WTC11 (cell line): Measurements from ENCODE around the gene SH2D4B. TPM values are rescaled to one million over a fixed set of nuclear protein-coding genes. Genes with fewer than 3 reads are reported as not detected.
A peak's percentile ranks its signal among the peaks of the same experiment; 100 is the strongest.

ENCODE experiments used
- ATAC-seq: fragments of 200-7000 bp; cut with Tn5 transposase; 2 replicates; pipeline ENCODE4 v1.10.0; 2021; ENCODE audit warnings: mild to moderate bottlenecking, moderate library complexity
- CTCF ChIA-PET: fragments of 300-600 bp; sonication (Branson Sonifier 250); formaldehyde crosslinking; loops from one replicate; lab custom pipeline; 2021; ENCODE audit warnings: antibody characterized with exemption; lab: Charles Lee
- POLR2A ChIA-PET: fragments of 350-600 bp; sonication (Branson Sonifier 250); formaldehyde crosslinking; loops from one replicate; lab custom pipeline; 2021; ENCODE audit warnings: antibody characterized with exemption; lab: Charles Lee
- DNase-seq: peaks from one replicate; pipeline ENCODE4 v3.0.0; 2021; ENCODE audit warnings: low spot score
- H3K27ac Mint-ChIP-seq: 2 replicates; pipeline ENCODE4 v1.8.0; 2021; ENCODE audit warnings: mixed read lengths
- H3K27me3 Mint-ChIP-seq: 2 replicates; pipeline ENCODE4 v1.8.0; 2021; ENCODE audit warnings: low read depth, mild to moderate bottlenecking, moderate library complexity, mixed read lengths
- H3K36me3 Mint-ChIP-seq: 2 replicates; pipeline ENCODE4 v1.8.0; 2021; ENCODE audit warnings: mixed read lengths
- H3K4me1 Mint-ChIP-seq: 2 replicates; pipeline ENCODE4 v1.8.0; 2022; ENCODE audit warnings: mixed read lengths
- H3K4me3 Mint-ChIP-seq: 2 replicates; pipeline ENCODE4 v1.8.0; 2021; ENCODE audit warnings: mild to moderate bottlenecking, moderate library complexity, mixed read lengths
- H3K9me3 Mint-ChIP-seq: 2 replicates; pipeline ENCODE4 v1.8.0; 2021; ENCODE audit warnings: mixed read lengths
- TEAD1 ChIP-seq: sonication (generic); formaldehyde crosslinking; IDR thresholded peaks from 2 replicates; pipeline ENCODE4 v1.8.0; 2022; ENCODE audit warnings: mild to moderate bottlenecking, missing genetic modification reagents
- total RNA-seq: library from RNA; stranded (reverse); gene quantifications from 3 replicates; pipeline ENCODE4 v1.2.3, GENCODE V29; 2021
- TF ChIP-seq, protein P1 (sequence below): sonication (generic); formaldehyde crosslinking; IDR thresholded peaks from 2 replicates; pipeline ENCODE4 v1.8.1; 2023; ENCODE audit warnings: mild to moderate bottlenecking, missing genetic modification reagents, moderate library complexity
- TF ChIP-seq, protein P2 (sequence below): sonication (generic); formaldehyde crosslinking; IDR thresholded peaks from 2 replicates; pipeline ENCODE4 v1.8.1; 2023; ENCODE audit warnings: mild to moderate bottlenecking, moderate library complexity, missing genetic modification reagents
- TF ChIP-seq, protein P3 (sequence below): fragments of 200-600 bp; IDR thresholded peaks from 2 replicates; pipeline ENCODE4 v1.8.0; 2022; ENCODE audit warnings: antibody characterized with exemption
- TF ChIP-seq, protein P4 (sequence below): fragments of 250-450 bp; sonication (Bioruptor Pico); IDR thresholded peaks from 2 replicates; pipeline ENCODE4 v1.9.0; 2021; ENCODE audit warnings: moderate library complexity, mild to moderate bottlenecking, inconsistent platforms, borderline replicate concordance
- TF ChIP-seq, protein P5 (sequence below): sonication (generic); formaldehyde crosslinking; conservative IDR thresholded peaks from 2 replicates; pipeline ENCODE4 v1.8.1; 2022; ENCODE audit warnings: mild to moderate bottlenecking, missing genetic modification reagents
- TF ChIP-seq, protein P6 (sequence below): sonication (generic); formaldehyde crosslinking; IDR thresholded peaks from 2 replicates; pipeline ENCODE4 v1.8.1; 2022; ENCODE audit warnings: low read depth, mild to moderate bottlenecking, moderate library complexity, missing genetic modification reagents, borderline replicate concordance
- TF ChIP-seq, protein P7 (sequence below): sonication (generic); formaldehyde crosslinking; IDR thresholded peaks from 2 replicates; pipeline ENCODE4 v1.8.0; 2022; ENCODE audit warnings: mild to moderate bottlenecking, missing genetic modification reagents

The SH2D4B gene
- total RNA-seq, 1 experiment from 2014 or later = 0.04 TPM

DNA sequence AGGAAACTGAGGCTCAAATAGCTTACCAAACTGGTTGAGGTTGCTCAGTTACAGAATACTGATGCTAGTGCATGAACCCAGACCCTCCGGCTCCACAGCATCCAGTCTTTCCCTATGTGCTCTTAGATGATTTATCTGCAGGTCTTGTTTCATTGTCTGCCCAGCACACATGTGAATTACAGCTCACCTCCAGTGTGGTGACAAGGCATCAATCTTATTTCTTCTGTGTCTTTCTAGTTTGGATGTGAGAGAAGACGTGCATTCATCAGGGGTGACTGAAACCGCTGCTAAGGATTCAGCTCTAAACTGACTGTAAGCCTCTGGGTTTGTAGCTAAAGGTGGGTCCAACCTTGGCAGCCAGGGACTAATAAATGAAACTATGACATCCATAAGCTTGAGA lies 123.8 kb downstream of the SH2D4B start (continued):
- TF ChIP-seq, protein P1, sequence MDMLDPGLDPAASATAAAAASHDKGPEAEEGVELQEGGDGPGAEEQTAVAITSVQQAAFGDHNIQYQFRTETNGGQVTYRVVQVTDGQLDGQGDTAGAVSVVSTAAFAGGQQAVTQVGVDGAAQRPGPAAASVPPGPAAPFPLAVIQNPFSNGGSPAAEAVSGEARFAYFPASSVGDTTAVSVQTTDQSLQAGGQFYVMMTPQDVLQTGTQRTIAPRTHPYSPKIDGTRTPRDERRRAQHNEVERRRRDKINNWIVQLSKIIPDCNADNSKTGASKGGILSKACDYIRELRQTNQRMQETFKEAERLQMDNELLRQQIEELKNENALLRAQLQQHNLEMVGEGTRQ (CRISPR knock-in tag) = no peak

DNA sequence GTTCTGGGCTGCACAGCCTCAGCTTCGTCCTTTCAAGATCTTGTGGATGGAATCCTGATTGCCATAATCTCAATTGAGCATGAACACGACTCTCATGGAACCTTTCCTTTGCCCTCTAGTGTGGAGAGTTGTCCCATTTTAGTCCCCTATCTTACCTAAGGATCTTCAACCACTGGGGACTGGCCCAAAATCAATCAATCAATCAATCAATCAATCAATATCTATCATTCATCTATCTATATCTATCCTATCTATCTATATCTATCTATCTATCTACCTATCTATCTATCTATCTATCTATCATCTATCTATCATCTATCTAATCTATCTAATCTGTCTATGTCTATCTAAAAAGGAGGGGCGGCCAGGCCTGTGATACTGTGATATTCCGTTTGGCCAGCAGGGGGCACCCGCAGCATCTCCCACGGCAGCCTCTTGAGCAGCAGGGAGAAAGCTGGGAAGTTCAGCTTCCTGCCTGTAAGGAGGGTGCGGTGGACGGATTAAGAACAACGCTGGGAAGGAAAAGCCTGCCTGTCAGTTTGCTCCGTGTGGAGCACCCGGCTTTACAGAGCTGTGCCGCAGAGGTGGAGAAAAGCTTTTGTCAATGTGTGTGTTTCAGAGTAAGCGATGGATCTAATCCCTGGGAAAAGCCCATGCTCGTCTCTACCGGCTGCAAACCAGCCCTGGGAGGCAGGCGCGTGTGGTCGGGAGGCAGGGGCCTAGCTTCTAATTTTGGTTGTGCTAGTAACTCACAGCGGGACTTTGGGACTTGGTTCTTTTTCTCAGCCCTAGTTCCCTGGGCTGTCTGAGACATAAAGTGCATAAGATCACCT lies 124.9 kb downstream of the SH2D4B start:
- ChIA-PET CTCF (interaction anchor here (0.6 to 4.9 kb wide), 83 partner anchors 9 to 1965 kb away, joined by 3 to 49 read pairs (median 4); partner anchors contain the start of genes DYDC1, DYDC2, PRXL2A and SH2D4B), POLR2A (interaction anchor here (0.6 kb wide), 2 partner anchors 13 to 88 kb away, joined by 3 read pairs; no protein-coding TSS in a partner anchor)
- peak; percentile 89 for DNase-seq
- TF ChIP-seq, protein P2, sequence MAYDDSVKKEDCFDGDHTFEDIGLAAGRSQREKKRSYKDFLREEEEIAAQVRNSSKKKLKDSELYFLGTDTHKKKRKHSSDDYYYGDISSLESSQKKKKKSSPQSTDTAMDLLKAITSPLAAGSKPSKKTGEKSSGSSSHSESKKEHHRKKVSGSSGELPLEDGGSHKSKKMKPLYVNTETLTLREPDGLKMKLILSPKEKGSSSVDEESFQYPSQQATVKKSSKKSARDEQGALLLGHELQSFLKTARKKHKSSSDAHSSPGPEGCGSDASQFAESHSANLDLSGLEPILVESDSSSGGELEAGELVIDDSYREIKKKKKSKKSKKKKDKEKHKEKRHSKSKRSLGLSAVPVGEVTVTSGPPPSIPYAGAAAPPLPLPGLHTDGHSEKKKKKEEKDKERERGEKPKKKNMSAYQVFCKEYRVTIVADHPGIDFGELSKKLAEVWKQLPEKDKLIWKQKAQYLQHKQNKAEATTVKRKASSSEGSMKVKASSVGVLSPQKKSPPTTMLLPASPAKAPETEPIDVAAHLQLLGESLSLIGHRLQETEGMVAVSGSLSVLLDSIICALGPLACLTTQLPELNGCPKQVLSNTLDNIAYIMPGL = 0 out of 2 replicates have a peak, but pooled peaks have one; percentile 24
- TF ChIP-seq, protein P3, sequence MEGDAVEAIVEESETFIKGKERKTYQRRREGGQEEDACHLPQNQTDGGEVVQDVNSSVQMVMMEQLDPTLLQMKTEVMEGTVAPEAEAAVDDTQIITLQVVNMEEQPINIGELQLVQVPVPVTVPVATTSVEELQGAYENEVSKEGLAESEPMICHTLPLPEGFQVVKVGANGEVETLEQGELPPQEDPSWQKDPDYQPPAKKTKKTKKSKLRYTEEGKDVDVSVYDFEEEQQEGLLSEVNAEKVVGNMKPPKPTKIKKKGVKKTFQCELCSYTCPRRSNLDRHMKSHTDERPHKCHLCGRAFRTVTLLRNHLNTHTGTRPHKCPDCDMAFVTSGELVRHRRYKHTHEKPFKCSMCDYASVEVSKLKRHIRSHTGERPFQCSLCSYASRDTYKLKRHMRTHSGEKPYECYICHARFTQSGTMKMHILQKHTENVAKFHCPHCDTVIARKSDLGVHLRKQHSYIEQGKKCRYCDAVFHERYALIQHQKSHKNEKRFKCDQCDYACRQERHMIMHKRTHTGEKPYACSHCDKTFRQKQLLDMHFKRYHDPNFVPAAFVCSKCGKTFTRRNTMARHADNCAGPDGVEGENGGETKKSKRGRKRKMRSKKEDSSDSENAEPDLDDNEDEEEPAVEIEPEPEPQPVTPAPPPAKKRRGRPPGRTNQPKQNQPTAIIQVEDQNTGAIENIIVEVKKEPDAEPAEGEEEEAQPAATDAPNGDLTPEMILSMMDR = peak; percentile 88
- TF ChIP-seq, protein P4, sequence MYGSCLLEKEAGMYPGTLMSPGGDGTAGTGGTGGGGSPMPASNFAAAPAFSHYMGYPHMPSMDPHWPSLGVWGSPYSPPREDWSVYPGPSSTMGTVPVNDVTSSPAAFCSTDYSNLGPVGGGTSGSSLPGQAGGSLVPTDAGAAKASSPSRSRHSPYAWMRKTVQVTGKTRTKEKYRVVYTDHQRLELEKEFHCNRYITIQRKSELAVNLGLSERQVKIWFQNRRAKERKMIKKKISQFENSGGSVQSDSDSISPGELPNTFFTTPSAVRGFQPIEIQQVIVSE (CRISPR knock-in tag) = no peak
- TF ChIP-seq, protein P5, sequence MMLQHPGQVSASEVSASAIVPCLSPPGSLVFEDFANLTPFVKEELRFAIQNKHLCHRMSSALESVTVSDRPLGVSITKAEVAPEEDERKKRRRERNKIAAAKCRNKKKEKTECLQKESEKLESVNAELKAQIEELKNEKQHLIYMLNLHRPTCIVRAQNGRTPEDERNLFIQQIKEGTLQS = no peak
- peak overlapping the region; percentile 64 for H3K4me3 Mint-ChIP-seq
- H3K27ac Mint-ChIP-seq = peak overlapping the region; percentile 55
- ATAC-seq = peak; percentile 83
- no peaks in the 10 kb centered on the region for H3K27me3 Mint-ChIP-seq
- H3K36me3 Mint-ChIP-seq = no peaks in the 10 kb centered on the region
- H3K9me3 Mint-ChIP-seq = no peaks in the 10 kb centered on the region
- peaks cover 18% of the 10 kb centered on the region for H3K4me1 Mint-ChIP-seq

DNA sequence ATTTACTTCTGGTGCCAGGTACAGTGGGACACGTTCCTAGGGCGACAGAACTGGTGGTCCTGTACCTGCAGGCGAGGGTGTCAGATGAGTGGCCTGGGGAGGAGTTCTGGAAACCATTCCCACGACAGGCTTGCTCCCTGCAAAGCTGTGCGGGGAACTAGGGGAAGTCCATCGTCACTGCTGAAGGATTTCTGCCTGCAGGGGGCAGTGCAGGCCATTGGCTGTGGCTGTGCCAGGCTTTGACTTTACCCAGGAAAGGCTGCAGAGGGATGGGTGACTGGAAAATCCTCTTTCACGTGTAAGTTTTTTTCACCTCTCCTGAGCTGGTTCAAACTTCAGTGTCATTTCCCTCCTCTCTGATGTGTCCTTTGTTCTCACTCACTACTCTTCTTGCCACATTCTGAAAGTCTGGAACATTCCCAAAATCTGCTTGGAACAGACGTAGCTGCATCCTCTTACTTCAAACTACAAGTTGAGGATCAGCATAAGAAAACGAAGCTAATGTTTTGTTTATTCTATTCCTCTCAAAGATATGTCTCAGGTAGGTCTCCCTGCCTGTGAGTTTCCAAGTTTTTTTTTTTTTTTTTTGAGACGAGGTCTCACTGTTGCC lies 126.5 kb downstream of the SH2D4B start:
- H3K27ac Mint-ChIP-seq = no peak overlapping the region
- POLR2A ChIA-PET = interaction anchor here (0.6 kb wide), 1 partner anchor 78 kb away, joined by 4 read pairs; no protein-coding TSS in a partner anchor
- no peaks in the 10 kb centered on the region; the same call in 1 of the 2 replicates for H3K27me3 Mint-ChIP-seq
- no peak overlapping the region for H3K4me3 Mint-ChIP-seq
- TF ChIP-seq, protein P6, sequence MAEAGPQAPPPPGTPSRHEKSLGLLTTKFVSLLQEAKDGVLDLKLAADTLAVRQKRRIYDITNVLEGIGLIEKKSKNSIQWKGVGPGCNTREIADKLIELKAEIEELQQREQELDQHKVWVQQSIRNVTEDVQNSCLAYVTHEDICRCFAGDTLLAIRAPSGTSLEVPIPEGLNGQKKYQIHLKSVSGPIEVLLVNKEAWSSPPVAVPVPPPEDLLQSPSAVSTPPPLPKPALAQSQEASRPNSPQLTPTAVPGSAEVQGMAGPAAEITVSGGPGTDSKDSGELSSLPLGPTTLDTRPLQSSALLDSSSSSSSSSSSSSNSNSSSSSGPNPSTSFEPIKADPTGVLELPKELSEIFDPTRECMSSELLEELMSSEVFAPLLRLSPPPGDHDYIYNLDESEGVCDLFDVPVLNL (CRISPR knock-in tag) = no peak
- TF ChIP-seq, protein P3 = peak; percentile 86
- TF ChIP-seq, protein P7, sequence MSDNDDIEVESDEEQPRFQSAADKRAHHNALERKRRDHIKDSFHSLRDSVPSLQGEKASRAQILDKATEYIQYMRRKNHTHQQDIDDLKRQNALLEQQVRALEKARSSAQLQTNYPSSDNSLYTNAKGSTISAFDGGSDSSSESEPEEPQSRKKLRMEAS = 0 out of 2 replicates have a peak, but pooled peaks have one; percentile 14
- TF ChIP-seq TEAD1 (CRISPR knock-in tag) = peak; percentile 73; the same call in 1 of the 2 replicates
- ATAC-seq = peak; percentile 85
- CTCF ChIA-PET = interaction anchor here (0.5 to 4.9 kb wide), 57 partner anchors 9 to 1628 kb away, joined by 3 to 49 read pairs (median 4); no protein-coding TSS in a partner anchor
- peaks cover 18% of the 10 kb centered on the region for H3K4me1 Mint-ChIP-seq
- no peaks in the 10 kb centered on the region for H3K9me3 Mint-ChIP-seq
- peak; percentile 95 for DNase-seq
- H3K36me3 Mint-ChIP-seq = no peaks in the 10 kb centered on the region
